Glutamatergic neuron (in vitro differentiated cells): ENCODE data around the gene DAB2IP. TPM values are rescaled to one million over a fixed set of nuclear protein-coding genes. Genes with fewer than 3 reads are reported as not detected.

ENCODE experiments used
- DNase-seq: peaks from one replicate; pipeline ENCODE4 v3.0.0; 2022
- H3K27ac Mint-ChIP-seq: one replicate; pipeline ENCODE4 v1.8.0; 2020; ENCODE audit warnings: mild to moderate bottlenecking, mixed read lengths, inconsistent platforms; ENCODE audit not compliant: unreplicated experiment
- H3K27me3 Mint-ChIP-seq: one replicate; pipeline ENCODE4 v1.8.0; 2020; ENCODE audit warnings: mild to moderate bottlenecking, moderate library complexity, mixed read lengths, inconsistent platforms; ENCODE audit not compliant: unreplicated experiment
- H3K36me3 Mint-ChIP-seq: one replicate; pipeline ENCODE4 v1.8.0; 2020; ENCODE audit warnings: mild to moderate bottlenecking, mixed read lengths, inconsistent platforms; ENCODE audit not compliant: unreplicated experiment
- H3K4me1 Mint-ChIP-seq: one replicate; pipeline ENCODE4 v1.8.0; 2020; ENCODE audit warnings: mild to moderate bottlenecking, low read depth, mixed read lengths, inconsistent platforms; ENCODE audit not compliant: unreplicated experiment
- H3K4me3 Mint-ChIP-seq: one replicate; pipeline ENCODE4 v1.8.0; 2020; ENCODE audit warnings: mild to moderate bottlenecking, mixed read lengths, inconsistent platforms; ENCODE audit not compliant: unreplicated experiment
- H3K9me3 Mint-ChIP-seq: one replicate; pipeline ENCODE4 v1.8.0; 2020; ENCODE audit warnings: mild to moderate bottlenecking, moderate library complexity, mixed read lengths, inconsistent platforms; ENCODE audit not compliant: unreplicated experiment
- total RNA-seq: library from RNA; stranded (reverse); fragmentation: NEBNext Ultra II Directional; extraction: Animal tissue kit (Norgen Biotek cat#: 25700); gene quantifications from one replicate; pipeline ENCODE4 v1.2.1, GENCODE V29; 2021; ENCODE audit not compliant: unreplicated experiment
- TF ChIP-seq, protein P1 (sequence below): fragments of 200-600 bp; sonication (generic); IDR thresholded peaks from one replicate; pipeline ENCODE4 v1.5.0; 2021; ENCODE audit not compliant: partially characterized antibody, unreplicated experiment

DAB2IP gene
- total RNA-seq, 1 donor from 2014 or later, result 32.9 TPM

DNA sequence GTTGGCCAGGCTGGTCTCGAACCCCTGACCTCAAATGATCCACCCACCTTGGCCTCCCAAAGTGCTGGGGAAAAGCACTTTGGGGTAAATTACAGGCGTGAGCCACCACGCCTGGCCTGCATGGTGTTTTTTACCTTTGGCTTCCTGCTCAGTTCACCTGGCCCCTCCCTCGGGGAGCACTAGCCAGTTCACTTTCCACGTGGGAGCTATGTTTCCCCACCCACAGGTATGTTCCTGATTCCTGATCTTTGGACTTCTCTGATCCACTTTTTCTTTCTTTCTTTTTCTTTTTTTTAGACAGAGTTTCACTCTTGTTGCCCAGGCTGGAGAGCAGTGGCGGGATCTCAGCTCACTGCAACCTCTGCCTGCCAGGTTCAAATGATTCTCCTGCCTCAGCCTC is 15.8 kb downstream of the DAB2IP start:
- H3K36me3 Mint-ChIP-seq, result no peaks in the 10 kb centered on the region
- H3K4me3 Mint-ChIP-seq, result no peak overlapping the region
- H3K9me3 Mint-ChIP-seq, result no peaks in the 10 kb centered on the region
- no peak overlapping the region for H3K27ac Mint-ChIP-seq
- TF ChIP-seq, protein P1, sequence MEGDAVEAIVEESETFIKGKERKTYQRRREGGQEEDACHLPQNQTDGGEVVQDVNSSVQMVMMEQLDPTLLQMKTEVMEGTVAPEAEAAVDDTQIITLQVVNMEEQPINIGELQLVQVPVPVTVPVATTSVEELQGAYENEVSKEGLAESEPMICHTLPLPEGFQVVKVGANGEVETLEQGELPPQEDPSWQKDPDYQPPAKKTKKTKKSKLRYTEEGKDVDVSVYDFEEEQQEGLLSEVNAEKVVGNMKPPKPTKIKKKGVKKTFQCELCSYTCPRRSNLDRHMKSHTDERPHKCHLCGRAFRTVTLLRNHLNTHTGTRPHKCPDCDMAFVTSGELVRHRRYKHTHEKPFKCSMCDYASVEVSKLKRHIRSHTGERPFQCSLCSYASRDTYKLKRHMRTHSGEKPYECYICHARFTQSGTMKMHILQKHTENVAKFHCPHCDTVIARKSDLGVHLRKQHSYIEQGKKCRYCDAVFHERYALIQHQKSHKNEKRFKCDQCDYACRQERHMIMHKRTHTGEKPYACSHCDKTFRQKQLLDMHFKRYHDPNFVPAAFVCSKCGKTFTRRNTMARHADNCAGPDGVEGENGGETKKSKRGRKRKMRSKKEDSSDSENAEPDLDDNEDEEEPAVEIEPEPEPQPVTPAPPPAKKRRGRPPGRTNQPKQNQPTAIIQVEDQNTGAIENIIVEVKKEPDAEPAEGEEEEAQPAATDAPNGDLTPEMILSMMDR, result no peak
- peaks cover 2% of the 10 kb centered on the region for H3K27me3 Mint-ChIP-seq
- H3K4me1 Mint-ChIP-seq, result no peaks in the 10 kb centered on the region
- no peak for DNase-seq

DNA sequence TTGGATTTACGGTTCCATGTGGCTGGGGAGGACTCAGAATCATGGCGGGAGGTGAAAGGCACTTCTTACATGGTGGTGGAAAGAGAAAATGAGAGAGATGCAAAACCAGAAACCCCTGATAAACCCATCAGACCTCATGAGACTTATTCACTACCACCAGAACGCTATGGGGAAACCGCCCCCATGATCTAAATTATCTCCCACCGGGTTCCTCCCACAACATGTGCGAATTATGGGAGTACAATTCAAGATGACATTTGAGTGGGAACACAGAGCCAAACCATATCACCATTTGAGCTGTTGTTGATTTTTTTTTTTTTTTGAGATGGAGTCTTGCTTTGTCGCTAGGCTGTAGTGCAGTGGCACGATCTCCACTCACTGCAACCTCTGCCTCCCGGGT is 16.5 kb downstream of the DAB2IP start:
- peaks cover 2% of the 10 kb centered on the region for H3K27me3 Mint-ChIP-seq
- DNase-seq, result no peak
- no peaks in the 10 kb centered on the region for H3K9me3 Mint-ChIP-seq
- no peaks in the 10 kb centered on the region for H3K36me3 Mint-ChIP-seq
- no peak overlapping the region for H3K27ac Mint-ChIP-seq
- no peaks in the 10 kb centered on the region for H3K4me1 Mint-ChIP-seq
- H3K4me3 Mint-ChIP-seq, result no peak overlapping the region
- TF ChIP-seq, protein P1, result no peak

DNA sequence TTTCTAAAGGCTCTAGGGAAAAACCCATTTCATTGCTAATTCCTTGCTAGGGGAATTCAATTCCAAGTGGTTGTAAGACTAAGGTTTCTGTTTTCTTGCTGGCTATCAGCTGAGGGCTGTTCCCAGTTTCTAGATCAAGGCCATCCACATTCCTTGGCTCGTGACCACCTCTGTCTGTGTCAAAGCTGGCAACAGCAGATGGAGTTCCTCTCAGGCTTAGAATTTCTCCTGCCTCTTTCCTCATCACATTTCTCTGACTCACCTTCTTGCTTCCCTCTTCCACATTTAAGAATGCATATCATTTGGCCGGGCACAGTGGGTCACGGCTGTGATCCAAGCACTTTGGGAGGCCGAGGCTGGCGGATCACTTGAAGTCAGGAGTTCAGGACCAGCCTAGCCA is 19.0 kb downstream of the DAB2IP start:
- Mint-ChIP-seq H3K9me3 (no peaks in the 10 kb centered on the region), H3K36me3 (peaks cover 5% of the 10 kb centered on the region), H3K4me1 (no peaks in the 10 kb centered on the region), H3K4me3 (no peak overlapping the region), H3K27me3 (peaks cover 2% of the 10 kb centered on the region), H3K27ac (no peak overlapping the region)
- no peak for DNase-seq
- TF ChIP-seq, protein P1, result no peak

DNA sequence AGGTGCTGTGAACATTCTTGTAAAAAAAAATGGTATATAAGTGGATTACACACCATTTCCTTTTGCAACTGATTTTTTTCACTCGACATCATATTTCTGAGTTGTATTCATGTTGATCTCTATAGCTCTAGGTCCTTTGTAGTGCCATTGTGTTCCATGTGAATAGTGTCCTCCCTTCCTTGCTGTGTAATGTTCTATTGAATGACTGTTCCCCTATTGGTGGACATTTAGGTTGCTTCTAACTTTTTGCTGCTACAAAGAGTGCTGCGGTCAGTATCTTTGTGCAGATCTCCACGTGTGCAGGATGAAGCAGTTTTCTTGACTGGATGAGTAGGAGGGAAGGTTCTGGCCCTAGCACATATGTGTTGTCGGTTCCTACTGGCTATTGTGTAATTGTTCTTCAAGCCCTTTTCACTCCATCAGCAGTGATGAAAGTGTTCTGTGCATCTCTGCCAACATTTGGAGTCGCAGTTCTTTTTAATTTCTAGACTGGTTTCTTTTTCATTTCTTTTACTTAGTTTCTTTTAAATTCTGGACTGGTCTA is 20.2 kb downstream of the DAB2IP start:
- Mint-ChIP-seq H3K4me3 (no peak overlapping the region), H3K36me3 (peaks cover 5% of the 10 kb centered on the region), H3K4me1 (no peaks in the 10 kb centered on the region), H3K9me3 (no peaks in the 10 kb centered on the region), H3K27me3 (peaks cover 2% of the 10 kb centered on the region), H3K27ac (no peak overlapping the region)
- TF ChIP-seq, protein P1, result no peak
- no peak for DNase-seq

DNA sequence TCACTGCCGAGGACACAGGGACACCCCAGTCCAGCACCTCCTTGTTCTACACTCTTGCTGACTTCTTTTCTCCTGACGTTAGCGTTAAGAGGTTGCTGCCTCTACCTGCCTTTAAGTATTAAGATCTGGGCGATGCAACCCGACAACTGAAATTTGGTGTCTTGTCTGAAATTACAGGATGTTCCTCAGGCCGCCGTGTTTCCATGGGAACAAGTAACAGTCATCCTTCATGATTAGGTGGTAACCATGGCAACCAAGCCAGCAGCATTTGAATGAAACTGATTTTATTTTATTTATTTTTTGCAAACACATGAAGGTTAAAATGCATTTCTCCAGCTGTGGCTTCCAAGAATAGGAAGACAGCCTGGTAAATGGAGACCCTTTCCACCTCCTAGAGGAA is 20.8 kb downstream of the DAB2IP start:
- H3K4me3 Mint-ChIP-seq, result no peak overlapping the region
- H3K27ac Mint-ChIP-seq, result no peak overlapping the region
- no peaks in the 10 kb centered on the region for H3K4me1 Mint-ChIP-seq
- no peaks in the 10 kb centered on the region for H3K9me3 Mint-ChIP-seq
- peaks cover 5% of the 10 kb centered on the region for H3K36me3 Mint-ChIP-seq
- no peak for DNase-seq
- peaks cover 2% of the 10 kb centered on the region for H3K27me3 Mint-ChIP-seq
- TF ChIP-seq, protein P1, result no peak
